GM13976 (cell line): ENCODE measurements around the gene KRCC1.
A peak's percentile ranks its signal among the peaks of the same experiment; 100 is the strongest.
"Not testable (repeated sequence)": the region's sequence is repeated elsewhere in the genome, so short reads cannot be mapped to it uniquely, and the experiment has no call there.

Experiments used
- DNase-seq: peaks from one replicate; pipeline ENCODE4 v3.0.0; 2012; ENCODE audit warnings: low spot score
- CTCF ChIP-seq: IDR thresholded peaks from 2 replicates; pipeline ENCODE4 v1.5.1; 2012; ENCODE audit warnings: borderline replicate concordance, mild to moderate bottlenecking; ENCODE audit not compliant: insufficient read depth; ENCODE audit errors: extremely low read depth, missing control alignments, control extremely low read depth
- in situ Hi-C: fragments of 300-500 bp; cut with MboI; formaldehyde crosslinking; loops from one replicate; pipeline ENCODE4 v1.12.0; 2022; ENCODE audit warnings: low sequenced_read_pairs, mixed read lengths, inconsistent platforms; ENCODE audit not compliant: unreplicated experiment

Gene KRCC1

GRCh38 chr2:88024509-88024908 lies 31.1 kb downstream of the KRCC1 start:
- DNase-seq = no peak
- no peak for TF ChIP-seq CTCF
- in situ Hi-C loops = no loop called here

DNA sequence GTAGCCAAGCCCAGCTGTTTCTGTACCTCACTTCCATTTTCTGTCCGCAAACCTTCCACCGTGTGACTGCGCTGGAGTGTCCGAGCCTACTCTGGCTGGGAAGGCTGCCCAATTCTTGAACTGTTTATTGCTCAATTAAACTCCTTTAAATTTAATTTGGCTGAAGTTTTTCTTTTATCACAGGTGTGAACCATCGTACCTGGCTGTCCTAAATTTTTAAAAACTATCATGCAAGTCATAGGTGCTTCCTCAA lies 33.0 kb downstream of the KRCC1 start:
- in situ Hi-C loops = no loop called here
- TF ChIP-seq CTCF = no peak
- no peak for DNase-seq

DNA sequence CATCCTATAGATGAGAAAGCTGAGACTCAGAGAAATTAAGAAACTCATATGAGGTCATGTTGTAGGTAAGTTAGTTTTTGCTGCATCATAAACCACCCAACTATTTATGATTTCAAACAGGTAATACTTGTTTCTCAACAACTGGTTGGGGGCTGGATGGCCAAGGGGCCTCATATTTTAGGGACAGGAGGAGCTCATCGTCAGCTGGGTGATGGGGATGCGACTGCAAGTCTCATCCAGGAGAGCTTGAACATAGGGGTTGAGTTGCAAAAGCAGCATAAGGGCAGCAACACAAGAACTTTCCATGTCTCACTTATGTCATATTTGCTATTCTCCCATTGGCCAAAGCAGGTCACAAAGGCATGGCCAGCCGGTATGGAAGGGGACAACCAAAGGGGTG lies 35.6 kb downstream of the KRCC1 start:
- in situ Hi-C loops = no loop called here
- DNase-seq = no peak
- no peak for TF ChIP-seq CTCF

DNA sequence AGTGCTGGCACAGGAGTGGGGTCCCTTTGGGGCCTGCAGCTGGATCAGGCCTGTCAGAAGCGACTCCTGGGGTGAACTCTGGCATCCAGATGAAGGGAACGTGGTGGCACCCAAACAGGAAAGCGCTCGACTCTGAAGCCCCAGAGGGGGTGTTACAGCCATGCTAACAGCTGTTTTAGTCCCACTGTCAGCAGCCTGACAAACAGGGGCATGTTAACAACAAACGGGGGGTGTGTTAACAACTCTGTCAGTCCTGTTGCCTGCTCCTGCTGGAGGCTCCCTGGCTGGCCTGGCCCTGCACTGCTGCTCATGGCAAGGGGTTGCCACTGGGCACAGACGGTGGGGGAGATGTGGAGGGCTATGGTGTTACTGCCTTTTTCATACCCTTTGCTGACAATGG lies 36.7 kb downstream of the KRCC1 start:
- no peak for TF ChIP-seq CTCF
- no peak for DNase-seq
- in situ Hi-C loops = no loop called here

DNA sequence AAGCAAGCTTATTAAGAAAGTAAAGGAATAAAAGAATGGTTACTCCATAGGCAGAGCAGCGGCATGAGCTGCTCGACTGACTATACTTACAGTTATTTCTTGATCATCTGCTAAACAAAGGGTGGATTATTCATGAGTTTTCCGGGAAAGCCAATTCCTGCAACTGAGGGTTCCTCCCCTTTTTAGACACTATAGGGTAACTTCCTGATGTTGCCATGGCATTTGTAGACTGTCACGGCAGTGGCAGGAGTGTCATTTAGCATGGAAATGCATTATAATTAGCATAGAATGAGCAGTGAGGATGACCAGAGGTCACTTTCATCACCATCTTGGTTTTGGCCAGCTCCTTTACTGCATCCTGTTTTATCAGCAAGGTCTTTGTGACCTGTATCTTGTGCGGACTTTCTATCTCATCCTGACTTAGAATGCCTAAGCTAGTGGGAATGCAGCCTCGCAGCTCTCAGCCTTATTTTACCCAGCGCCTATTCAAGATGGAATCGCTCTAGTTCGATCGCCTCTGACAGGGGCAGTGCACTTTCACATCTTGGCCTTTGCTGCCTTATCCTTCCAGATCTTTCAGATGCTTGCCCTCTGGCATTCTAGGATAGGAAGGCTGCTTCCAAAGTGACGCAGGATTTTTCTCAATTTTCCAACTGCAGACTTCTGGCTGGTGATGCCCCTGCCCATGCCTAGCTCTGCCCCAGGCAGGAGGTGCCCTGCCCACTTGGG lies 37.3 kb downstream of the KRCC1 start:
- DNase-seq, in situ Hi-C loops: not testable (repeated sequence)

- in situ Hi-C loops = not testable (repeated sequence)
Observed at GRCh38 chr2:88017780-88018038, 37.9 kb downstream of the KRCC1 start.

DNA sequence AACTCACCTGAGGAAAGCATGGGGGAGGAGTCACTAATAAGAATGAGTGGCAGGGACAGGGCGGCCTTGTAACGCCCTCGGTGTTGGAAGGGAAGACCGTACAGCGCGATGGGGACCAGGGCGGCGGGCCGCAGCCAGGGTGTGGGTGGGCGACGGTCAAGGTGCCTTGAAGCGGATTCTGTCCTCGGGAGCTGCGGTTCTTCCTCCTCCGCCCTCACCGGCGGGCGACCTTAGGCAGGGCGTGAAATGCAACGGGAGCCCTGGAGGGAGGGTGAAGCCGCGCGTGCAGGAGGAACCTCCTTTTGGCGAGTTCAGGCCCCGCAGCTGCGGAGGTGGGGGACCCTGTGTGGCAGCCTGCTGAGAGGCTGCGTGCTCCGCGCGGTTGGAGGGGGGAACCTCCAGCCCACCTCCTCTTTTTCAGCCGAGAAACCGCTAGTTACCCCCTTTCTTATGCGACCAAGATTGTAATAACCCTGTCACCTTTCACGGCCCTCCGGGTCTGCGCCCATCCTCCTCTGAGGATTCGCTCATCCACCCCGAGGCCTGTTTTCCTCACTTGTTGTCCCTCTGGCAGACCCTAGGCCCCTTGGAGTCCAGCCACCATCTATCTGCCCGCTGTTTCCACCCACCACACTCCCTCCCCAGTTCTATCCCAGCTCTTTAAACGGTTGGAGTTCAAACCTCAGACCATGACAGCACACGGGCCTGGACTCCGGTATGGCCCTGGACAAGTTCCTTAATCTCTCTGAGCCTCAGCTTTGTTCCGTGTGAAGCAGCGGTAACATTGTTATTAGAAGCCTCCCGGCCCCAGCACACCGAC lies 38.4 kb downstream of the KRCC1 start:
- in situ Hi-C loops = no loop called here
- TF ChIP-seq CTCF = no peak

More at GRCh38 chr2:88017780-88018038, 37.9 kb downstream of the KRCC1 start:
- DNase-seq = not testable (repeated sequence)

More for the DNA sequence above, 38.4 kb downstream of the KRCC1 start:
- DNase-seq = peak; percentile 80
